ENCODE data around the gene HOXC11.

- TF ChIP-seq CTCF (IDR thresholded peaks at IDR 0.05): no peak
- TF ChIP-seq EP300 (IDR thresholded peaks at IDR 0.05): no peak
Measured at GRCh38 chr12:53963005-53963404, 9.9 kb upstream of the HOXC11 start.

All from tibial nerve (tissue), 4 donors.